NT2/D1 (cell line): Measurements from ENCODE around the gene GNAZ.

ENCODE experiments used
- SUZ12 ChIP-seq: IDR thresholded peaks from 2 replicates; pipeline ENCODE4 v1.6.1; 2011; ENCODE audit not compliant: insufficient read length, insufficient read depth; ENCODE audit errors: extremely low read depth
- YY1 ChIP-seq: IDR thresholded peaks from 2 replicates; pipeline ENCODE4 v1.6.1; 2011; ENCODE audit not compliant: insufficient read length, insufficient read depth
- ZNF274 ChIP-seq: IDR thresholded peaks from 2 replicates; pipeline ENCODE4 v1.6.1; 2011; ENCODE audit warnings: mild to moderate bottlenecking, low read depth, low read length

- TF ChIP-seq ZNF274 (no peak), SUZ12 (no peak), YY1 (no peak)
These were observed 33.5 kb upstream of the GNAZ start for GRCh38 chr22:23036684-23037428.
